GM18951 (cell line): ENCODE results near the gene MRPL23.

Experiments
- POLR2A ChIP-seq: IDR thresholded peaks from 4 replicates; pipeline ENCODE4 v1.6.1; 2011; ENCODE audit warnings: mild to moderate bottlenecking; ENCODE audit not compliant: insufficient read length, insufficient read depth; ENCODE audit errors: extremely low read depth
- in situ Hi-C: fragments of 300-500 bp; cut with MboI; formaldehyde crosslinking; loops from one replicate; pipeline ENCODE4 v1.12.0; 2022; ENCODE audit warnings: low sequenced_read_pairs, mixed read lengths, inconsistent platforms; ENCODE audit not compliant: unreplicated experiment

The MRPL23 gene

GRCh38 chr11:1988174-1988573, 41.0 kb downstream of the MRPL23 start:
- TF ChIP-seq POLR2A, result no peak
- in situ Hi-C loops, result no loop called here

GRCh38 chr11:1988667-1989317, 41.7 kb downstream of the MRPL23 start:
- no peak for TF ChIP-seq POLR2A
- in situ Hi-C loops, result no loop called here

GRCh38 chr11:1989953-1990352, 42.8 kb downstream of the MRPL23 start:
- in situ Hi-C loops, result no loop called here
- no peak for TF ChIP-seq POLR2A

DNA sequence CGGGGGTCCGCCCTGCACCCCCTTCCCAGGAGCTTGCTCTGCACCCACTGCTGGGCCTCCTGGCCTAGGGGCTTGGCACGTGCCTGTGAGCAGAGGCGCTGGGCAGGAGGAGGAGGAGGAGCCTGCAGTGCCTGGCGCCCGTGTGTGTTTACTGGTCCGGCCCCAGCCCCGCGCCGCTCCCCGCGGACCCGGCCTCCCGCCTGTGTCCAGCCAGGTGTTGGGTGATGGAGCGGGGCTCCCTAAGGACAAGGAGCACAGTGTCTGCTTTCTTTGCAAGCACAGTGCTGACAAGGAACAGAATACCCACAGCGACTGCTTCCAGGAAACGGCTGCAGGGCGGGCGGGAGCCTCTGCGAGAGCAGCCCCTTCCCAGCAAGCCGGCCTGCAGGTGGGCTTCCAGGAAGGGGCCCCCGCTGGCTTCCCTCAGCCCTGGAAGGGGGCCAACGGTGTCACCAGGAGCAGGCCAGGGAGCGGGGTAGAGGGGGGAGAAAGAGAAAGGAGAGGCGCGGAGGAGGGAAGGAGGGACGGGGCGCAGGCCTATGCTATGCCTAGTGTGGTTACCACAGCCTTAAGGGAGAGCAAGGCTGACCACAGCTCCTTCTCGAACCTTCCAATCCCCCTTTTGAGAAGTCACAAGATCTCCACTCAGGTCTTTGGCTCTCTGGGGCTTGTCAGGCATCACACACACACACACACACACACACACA, 43.9 kb downstream of the MRPL23 start:
- TF ChIP-seq POLR2A, result no peak
- in situ Hi-C loops, result no loop called here

DNA sequence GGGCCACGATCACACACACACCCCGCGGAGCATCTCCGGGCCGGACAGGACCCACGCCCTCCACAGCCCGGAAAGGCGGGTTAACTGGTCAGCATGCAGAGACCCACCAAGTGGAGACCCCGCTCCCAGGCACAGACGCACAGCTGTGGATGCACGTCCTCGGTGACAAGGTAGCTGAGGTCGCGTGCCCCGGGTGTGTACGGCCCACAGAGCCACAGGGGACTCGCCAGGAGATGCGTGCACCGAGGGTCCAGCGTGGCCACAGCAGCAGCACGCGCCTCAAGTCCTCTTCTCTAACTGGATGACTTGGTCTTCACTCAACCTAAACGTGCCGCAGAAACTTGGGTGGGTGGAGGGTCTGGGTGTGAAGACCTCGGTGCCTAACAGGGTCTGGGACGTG, 45.0 kb downstream of the MRPL23 start:
- no peak for TF ChIP-seq POLR2A
- in situ Hi-C loops, result no loop called here

DNA sequence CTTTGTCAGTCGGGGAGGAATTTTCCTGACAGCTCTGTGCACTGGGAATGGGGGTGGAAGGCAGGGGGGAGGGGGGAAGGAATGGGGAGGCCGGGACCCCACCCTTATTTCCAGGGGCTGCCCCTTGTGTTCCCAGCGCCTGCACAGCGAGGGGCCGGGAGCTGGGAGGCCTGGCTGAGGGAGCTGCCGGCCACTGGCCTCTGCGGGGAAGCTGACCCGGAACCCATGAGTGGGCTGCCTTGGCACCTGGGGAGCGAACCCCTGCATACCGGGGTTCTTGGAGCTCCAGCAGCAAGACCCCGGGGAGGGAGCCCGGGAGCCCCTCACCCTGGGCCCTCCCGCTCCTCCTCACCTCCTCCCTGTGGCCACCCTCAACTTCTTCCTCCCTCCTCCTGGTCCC, 47.0 kb downstream of the MRPL23 start:
- no peak for TF ChIP-seq POLR2A
- in situ Hi-C loops, result no loop called here

DNA sequence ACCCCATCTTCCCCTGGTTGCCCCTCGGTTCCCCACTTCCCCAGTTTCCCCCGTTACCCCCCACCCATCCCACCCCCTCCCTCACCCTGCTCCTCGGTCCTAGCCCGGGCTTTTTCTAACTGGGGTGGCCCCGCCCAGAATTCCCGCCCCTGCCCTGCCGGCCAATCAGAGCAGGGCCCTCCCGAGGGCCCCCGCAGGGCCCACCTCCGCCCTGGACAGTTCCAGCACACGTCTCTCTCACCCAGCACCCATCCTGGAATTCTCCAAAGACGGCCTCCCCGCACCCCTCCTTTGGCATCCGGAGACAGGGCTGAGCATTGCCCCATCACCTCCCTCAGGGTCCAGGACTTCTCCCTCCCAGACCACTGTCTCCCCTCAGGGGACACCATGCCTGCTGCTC, 50.6 kb downstream of the MRPL23 start, which contains the start of gene H19:
Gene H19, minus strand, starts transcription at position 88 of the 400 bp plus-strand sequence.
- in situ Hi-C loops, result no loop called here
- TF ChIP-seq POLR2A, result no peak

DNA sequence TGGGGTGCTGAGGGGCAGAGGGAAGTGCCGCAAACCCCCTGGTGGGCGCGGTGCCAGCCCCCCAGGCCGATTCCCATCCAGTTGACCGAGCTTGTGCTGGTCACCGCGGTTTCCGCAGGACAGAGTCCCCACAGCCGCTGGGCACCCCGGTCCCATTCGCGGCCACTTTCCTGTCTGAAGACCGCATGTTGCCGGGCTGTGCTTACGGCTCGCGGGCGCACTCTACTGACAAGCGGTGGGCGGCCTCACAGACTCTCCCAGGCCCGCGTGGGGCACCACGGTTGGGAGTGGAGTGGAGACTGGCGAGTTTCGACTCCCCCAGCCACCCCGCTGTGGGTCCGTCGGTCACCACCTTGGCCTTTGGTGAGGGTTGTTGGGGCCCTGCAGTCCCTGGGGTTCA, 51.2 kb downstream of the MRPL23 start:
- TF ChIP-seq POLR2A, result no peak

GRCh38 chr11:1998861-1999260, 51.7 kb downstream of the MRPL23 start:
- in situ Hi-C loops, result no loop called here
- TF ChIP-seq POLR2A, result no peak

More for the DNA sequence above, 51.2 kb downstream of the MRPL23 start:
- in situ Hi-C loops, result no loop called here

- in situ Hi-C loops, result no loop called here
- TF ChIP-seq POLR2A, result no peak
Measured at GRCh38 chr11:2002042-2002776, 55.1 kb downstream of the MRPL23 start.

GRCh38 chr11:2002807-2003206, 55.7 kb downstream of the MRPL23 start:
- in situ Hi-C loops, result no loop called here
- TF ChIP-seq POLR2A, result no peak

GRCh38 chr11:2004466-2004865, 57.3 kb downstream of the MRPL23 start:
- in situ Hi-C loops, result no loop called here
- no peak for TF ChIP-seq POLR2A
